GM12875 (cell line): ENCODE measurements around the gene ACTN1.

Experiments used
- H3K4me3 ChIP-seq: one replicate; pipeline ENCODE4 v1.5.1; 2011; ENCODE audit warnings: low read depth, low read length, control low read depth
- CTCF ChIP-seq: IDR thresholded peaks from 2 replicates; pipeline ENCODE4 v1.5.1; 2011; ENCODE audit warnings: low read depth, mild to moderate bottlenecking, control low read depth, inconsistent platforms, low read length, moderate library complexity, borderline replicate concordance; ENCODE audit not compliant: insufficient read depth

Gene ACTN1

DNA sequence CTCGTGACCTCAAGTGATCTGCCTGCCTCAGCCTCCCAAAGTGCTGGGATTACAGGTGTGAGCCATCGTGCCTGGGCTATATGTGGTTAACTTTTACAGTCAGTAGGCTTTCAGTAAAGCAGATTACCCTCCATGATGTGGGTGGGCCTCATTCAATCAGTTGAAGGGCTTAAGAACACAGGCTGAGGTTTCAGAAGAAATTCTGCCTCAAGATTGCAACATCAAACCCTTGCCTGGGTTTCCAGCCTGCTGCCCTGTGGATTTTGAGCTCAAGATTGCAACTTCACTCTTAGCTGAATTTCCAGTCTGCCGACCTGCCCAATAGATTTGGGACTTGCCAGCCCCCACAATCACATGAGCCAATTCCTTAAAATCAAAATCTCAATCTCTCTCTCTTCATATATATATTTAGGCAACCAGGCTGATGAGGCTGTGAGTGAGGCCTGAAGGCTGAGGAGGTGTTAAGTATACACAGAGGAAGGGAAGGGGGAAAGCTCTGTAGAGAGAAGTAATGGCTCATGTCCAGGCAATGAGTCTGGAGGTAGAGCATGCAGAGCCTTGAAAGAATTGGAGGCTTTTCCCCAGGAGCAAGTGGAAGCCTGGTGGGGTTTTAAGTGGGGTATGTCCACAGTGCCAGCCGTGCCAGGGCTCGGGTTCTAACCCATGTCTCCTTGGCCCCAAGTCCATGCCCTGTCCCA lies 33.3 kb upstream of the ACTN1 start:
- no peak for TF ChIP-seq CTCF
- no peak overlapping the region for H3K4me3 ChIP-seq

DNA sequence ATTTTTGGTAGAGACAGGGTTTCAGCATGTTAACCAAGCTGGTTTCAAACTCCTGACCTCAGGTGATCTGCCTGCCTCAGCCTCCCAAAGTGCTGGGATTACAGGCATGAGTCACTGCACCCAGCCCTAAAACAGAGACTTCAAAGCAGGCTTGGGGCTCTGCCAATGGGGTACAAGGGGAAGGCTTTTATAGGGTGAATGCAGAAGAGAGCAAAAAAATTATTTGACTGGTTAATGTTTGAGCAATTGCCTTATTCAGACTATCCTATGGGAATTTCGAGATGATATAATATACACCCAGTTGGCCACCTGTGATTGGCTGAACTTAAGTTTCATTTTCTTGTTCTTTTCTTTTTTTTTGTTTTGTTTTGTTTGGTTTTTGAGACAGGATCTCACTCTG lies 31.5 kb upstream of the ACTN1 start:
- TF ChIP-seq CTCF: no peak
- no peak overlapping the region for H3K4me3 ChIP-seq

DNA sequence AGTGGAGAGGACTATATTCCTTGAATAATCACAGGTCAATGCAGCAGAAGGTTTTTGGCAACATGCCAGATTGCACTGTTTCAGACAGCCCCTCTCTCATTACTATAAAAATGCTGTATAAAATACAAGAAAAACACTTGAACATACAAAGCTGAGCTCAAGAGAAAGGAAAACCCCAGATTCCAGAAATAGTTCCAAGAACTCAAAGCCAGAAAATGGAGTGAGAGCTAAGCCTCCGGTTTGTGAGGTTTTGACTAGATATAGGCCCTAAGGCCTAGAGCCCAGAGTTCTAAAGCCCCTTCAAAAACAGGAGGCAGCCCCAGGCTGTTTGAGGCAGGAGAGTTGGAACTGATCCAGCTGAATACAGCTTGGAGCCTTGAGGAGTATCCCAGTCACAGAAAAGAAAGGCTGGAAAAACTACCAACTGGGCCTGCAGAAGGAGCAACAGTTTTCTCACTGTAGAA lies 29.4 kb upstream of the ACTN1 start:
- no peak overlapping the region for H3K4me3 ChIP-seq
- TF ChIP-seq CTCF: no peak

- no peak overlapping the region for H3K4me3 ChIP-seq
- no peak for TF ChIP-seq CTCF
These were observed 27.2 kb upstream of the ACTN1 start for GRCh38 chr14:69006346-69006745.

DNA sequence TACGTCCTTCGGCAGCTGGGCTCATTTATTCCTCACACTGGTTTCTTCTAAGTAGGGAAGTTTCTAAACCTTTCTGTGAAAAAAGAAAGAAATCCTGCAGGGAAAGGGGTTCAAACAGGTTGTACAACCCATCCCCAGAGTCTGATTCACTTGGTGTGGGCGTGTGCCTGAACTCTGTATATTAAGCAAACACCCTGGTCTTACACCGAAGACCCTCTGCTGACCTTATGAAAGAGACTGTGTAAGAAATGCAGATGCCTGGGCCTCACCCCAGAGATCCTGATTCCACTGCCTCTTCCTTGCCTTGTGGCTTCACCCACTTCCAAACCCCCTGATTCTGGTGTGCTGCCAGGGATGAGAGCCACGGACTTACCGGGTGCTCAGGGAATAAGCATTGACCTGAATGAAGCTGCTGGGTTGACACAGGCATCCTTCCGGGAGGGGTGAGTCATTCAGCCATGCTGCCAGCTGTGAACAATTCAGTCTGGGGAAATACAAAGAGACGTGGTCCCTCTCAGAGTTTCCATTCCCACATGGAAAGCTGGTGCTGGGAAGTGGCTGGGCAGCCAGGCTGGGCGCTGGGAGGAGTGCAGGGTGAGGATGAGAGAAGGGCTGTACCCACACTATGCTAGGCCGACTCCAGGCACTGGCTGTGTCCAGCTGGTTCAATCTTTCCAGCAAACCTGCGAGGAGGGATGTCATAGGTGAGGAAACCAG lies 26.5 kb upstream of the ACTN1 start:
- no peak for TF ChIP-seq CTCF
- H3K4me3 ChIP-seq: no peak overlapping the region

DNA sequence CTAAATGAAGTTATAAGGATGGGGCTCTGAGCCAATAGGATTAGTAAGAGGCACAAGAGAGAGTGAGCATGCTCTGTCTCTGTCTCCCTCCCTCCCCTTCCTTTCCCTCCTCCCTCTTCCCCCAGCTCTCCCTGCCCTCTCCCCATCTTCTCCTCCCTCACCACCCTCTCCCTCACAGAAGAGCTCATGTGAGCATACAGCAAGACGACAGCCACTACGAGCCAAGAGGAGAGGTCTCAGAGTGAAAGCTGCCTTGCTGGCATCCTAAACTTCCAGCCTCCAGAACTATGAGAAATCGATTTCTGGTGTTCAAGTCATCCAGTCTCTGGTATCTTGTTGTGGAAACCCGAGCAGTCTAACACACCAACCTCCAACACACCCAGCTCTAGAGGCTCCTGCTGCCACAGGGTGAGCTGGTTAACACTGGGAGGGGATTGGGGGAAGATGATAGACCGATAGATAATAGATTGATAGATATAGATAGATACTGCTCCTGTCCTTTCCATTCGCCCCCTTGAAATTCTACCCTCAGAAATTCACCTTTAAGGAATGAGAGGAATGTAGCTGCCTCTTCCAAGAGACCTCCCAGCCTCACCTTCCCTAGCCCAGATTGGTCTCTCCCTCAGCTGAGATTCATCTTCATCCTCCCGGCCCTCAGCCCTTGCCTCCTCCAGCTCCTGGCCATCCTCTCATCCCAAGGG lies 25.8 kb upstream of the ACTN1 start:
- H3K4me3 ChIP-seq: no peak overlapping the region
- no peak for TF ChIP-seq CTCF
